ENCODE results near the gene IL18. TPM values are rescaled to one million over a fixed set of nuclear protein-coding genes. Genes with fewer than 3 reads are reported as not detected.
"Not testable (repeated sequence)": the region's sequence is repeated elsewhere in the genome, so short reads cannot be mapped to it uniquely, and the experiment has no call there.

Gene IL18
- total RNA-seq, 2 experiments from 2014 or later = 0.26 to 0.40 TPM

- no peak overlapping the region for H3K4me3 Mint-ChIP-seq
- ATAC-seq (no peak), DNase-seq (no peak)
- no peaks in the 10 kb centered on the region for H3K36me3 Mint-ChIP-seq (ENCODE audit: low read depth)
- no peak overlapping the region for H3K27ac Mint-ChIP-seq
- peaks cover 7% of the 10 kb centered on the region for H3K4me1 Mint-ChIP-seq (ENCODE audit: low read depth)
- peaks cover 27% of the 10 kb centered on the region for H3K27me3 Mint-ChIP-seq (ENCODE audit: low read depth)
- CTCF ChIA-PET = interaction anchor here (0.8 kb wide), 1 partner anchor 9 kb away, joined by 3 read pairs; the partner anchor contains the start of gene BCO2
- H3K9me3 Mint-ChIP-seq (ENCODE audit: insufficient read depth) = no peaks in the 10 kb centered on the region
- POLR2A ChIA-PET = no interaction called here
Measured at GRCh38 chr11:112166562-112166961, 2.7 kb upstream of the IL18 start.

- Mint-ChIP-seq H3K9me3 (ENCODE audit: insufficient read depth) (no peaks in the 10 kb centered on the region), H3K27ac (no peak overlapping the region), H3K27me3 (ENCODE audit: low read depth) (peaks cover 33% of the 10 kb centered on the region), H3K4me1 (ENCODE audit: low read depth) (peaks cover 7% of the 10 kb centered on the region), H3K4me3 (no peak overlapping the region), H3K36me3 (ENCODE audit: low read depth) (no peaks in the 10 kb centered on the region)
- DNase-seq = no peak
- POLR2A ChIA-PET = no interaction called here
- CTCF ChIA-PET = interaction anchor here (1.8 kb wide), 1 partner anchor 51 kb away, joined by 4 read pairs; no protein-coding TSS in a partner anchor
- ATAC-seq = no peak
Measured at GRCh38 chr11:112165049-112165448, 1.2 kb upstream of the IL18 start.

DNA sequence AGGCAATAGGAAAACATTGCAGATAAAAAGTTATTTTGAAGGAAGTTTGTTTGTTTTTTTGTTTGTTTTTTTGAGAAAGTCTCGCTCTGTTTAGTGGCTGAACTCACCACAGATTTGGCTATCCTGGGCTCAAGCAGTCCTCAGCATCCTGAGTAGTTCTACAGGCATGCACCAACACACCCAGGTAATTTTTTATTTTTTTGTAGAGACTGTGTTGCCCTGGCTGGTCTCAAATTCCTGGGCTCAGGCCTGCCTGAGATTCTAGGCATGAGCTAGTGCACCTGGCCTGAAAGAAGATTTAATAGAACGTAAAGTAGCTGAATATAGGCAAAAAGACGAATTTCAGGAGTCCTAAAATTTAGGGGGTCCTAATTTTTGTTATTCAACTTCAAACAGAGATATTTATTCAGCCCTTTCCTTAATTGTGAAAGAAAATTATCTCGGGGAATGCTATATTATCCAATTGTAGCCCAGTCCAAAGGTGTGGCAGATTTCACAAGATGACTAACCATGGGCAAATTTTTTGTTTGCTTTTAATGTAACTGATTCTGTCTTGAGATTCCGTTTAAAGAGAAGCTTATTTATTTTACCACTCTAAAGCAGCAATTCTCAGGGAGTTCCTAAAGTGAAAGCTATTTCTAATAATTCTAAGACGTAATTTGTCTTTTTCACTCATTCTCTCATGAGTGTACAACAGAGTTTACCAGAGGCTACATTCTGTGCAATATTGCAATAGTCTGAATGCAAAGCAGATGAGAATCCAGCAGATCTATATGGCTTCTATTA, 940 bp downstream of the IL18 start:
- no peak for ATAC-seq
- Mint-ChIP-seq H3K4me1 (ENCODE audit: low read depth) (peaks cover 7% of the 10 kb centered on the region), H3K27ac (no peak overlapping the region), H3K9me3 (ENCODE audit: insufficient read depth) (no peaks in the 10 kb centered on the region), H3K36me3 (ENCODE audit: low read depth) (no peaks in the 10 kb centered on the region), H3K4me3 (no peak overlapping the region), H3K27me3 (ENCODE audit: low read depth) (peaks cover 33% of the 10 kb centered on the region)
- POLR2A ChIA-PET = no interaction called here
- no peak for DNase-seq
- CTCF ChIA-PET = interaction anchor here (0.5 to 1.4 kb wide), 2 partner anchors 13 to 248 kb away, joined by 3 to 6 read pairs; partner anchors contain the start of gene BCO2

GRCh38 chr11:112162200-112162599, 1.7 kb downstream of the IL18 start:
- H3K4me3 Mint-ChIP-seq; DNase-seq; H3K36me3 Mint-ChIP-seq (ENCODE audit: low read depth); H3K4me1 Mint-ChIP-seq (ENCODE audit: low read depth); ATAC-seq; H3K27ac Mint-ChIP-seq; POLR2A ChIA-PET; H3K9me3 Mint-ChIP-seq (ENCODE audit: insufficient read depth): not testable (repeated sequence)
- CTCF ChIA-PET = interaction anchor here (1.4 kb wide), 1 partner anchor 14 kb away, joined by 6 read pairs; the partner anchor contains the start of gene BCO2
- peaks cover 33% of the 10 kb centered on the region for H3K27me3 Mint-ChIP-seq (ENCODE audit: low read depth)

- H3K27me3 Mint-ChIP-seq (ENCODE audit: low read depth) = peaks cover 31% of the 10 kb centered on the region
- peaks cover 7% of the 10 kb centered on the region for H3K4me1 Mint-ChIP-seq (ENCODE audit: low read depth)
- no peak overlapping the region for H3K27ac Mint-ChIP-seq
- H3K4me3 Mint-ChIP-seq = no peak overlapping the region
- no peaks in the 10 kb centered on the region for H3K36me3 Mint-ChIP-seq (ENCODE audit: low read depth)
- DNase-seq (no peak), ATAC-seq (no peak)
- H3K9me3 Mint-ChIP-seq (ENCODE audit: insufficient read depth) = no peaks in the 10 kb centered on the region
- ChIA-PET CTCF (no interaction called here), POLR2A (no interaction called here)
Measured at GRCh38 chr11:112161012-112161411, 2.9 kb downstream of the IL18 start.

DNA sequence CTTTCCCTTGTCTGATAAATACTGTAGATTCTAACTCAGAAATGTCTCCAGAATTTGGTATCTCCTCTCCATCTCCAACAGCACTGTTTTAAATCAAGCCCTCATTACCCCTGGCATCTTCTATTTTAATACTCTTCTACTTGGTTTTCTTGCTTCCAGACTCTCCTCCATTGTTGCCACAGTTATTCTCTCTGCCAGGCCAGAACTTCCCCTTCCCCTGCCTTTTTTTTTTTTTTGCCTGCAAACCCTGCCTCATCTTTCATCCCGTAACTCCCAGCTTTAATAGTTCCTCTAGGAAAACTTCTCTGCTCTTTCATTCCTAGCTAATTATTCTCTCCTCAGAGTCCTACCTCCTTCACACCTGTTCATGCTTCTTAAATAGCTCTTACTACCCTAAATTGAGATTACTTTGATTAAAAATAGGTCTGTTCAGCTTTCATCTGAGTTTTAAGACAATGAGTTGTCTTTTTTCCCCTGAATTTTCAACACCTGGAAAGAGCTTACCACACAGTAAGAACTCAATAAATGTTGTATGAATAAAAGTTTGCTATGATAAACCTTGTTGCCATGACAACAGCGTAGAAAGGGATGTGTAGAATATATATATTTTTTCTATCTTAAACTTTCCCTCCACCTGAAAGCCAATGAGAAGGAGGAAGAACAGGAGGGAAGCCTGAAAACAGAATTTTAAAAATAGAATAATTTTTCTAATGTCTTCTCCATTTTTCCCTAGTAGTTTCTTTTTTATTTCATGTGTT, 3.6 kb downstream of the IL18 start:
- H3K4me3 Mint-ChIP-seq = no peak overlapping the region
- no peaks in the 10 kb centered on the region for H3K36me3 Mint-ChIP-seq (ENCODE audit: low read depth)
- no peak for ATAC-seq
- no peaks in the 10 kb centered on the region for H3K9me3 Mint-ChIP-seq (ENCODE audit: insufficient read depth)
- H3K27me3 Mint-ChIP-seq (ENCODE audit: low read depth) = peaks cover 29% of the 10 kb centered on the region
- DNase-seq = no peak
- peaks cover 7% of the 10 kb centered on the region for H3K4me1 Mint-ChIP-seq (ENCODE audit: low read depth)
- POLR2A ChIA-PET = no interaction called here
- CTCF ChIA-PET = interaction anchor here (1.0 to 1.4 kb wide), 2 partner anchors 15 to 46 kb away, joined by 4 read pairs; partner anchors contain the start of gene BCO2
- no peak overlapping the region for H3K27ac Mint-ChIP-seq

GRCh38 chr11:112159098-112160065, 4.5 kb downstream of the IL18 start:
- POLR2A ChIA-PET = no interaction called here
- Mint-ChIP-seq H3K4me1 (ENCODE audit: low read depth) (peaks cover 7% of the 10 kb centered on the region), H3K9me3 (ENCODE audit: insufficient read depth) (no peaks in the 10 kb centered on the region), H3K36me3 (ENCODE audit: low read depth) (no peaks in the 10 kb centered on the region), H3K4me3 (no peak overlapping the region), H3K27me3 (ENCODE audit: low read depth) (peaks cover 25% of the 10 kb centered on the region), H3K27ac (no peak overlapping the region)
- DNase-seq (no peak), ATAC-seq (no peak)
- CTCF ChIA-PET = interaction anchor here (1.0 to 1.4 kb wide), 2 partner anchors 16 to 45 kb away, joined by 4 read pairs; partner anchors contain the start of gene BCO2

DNA sequence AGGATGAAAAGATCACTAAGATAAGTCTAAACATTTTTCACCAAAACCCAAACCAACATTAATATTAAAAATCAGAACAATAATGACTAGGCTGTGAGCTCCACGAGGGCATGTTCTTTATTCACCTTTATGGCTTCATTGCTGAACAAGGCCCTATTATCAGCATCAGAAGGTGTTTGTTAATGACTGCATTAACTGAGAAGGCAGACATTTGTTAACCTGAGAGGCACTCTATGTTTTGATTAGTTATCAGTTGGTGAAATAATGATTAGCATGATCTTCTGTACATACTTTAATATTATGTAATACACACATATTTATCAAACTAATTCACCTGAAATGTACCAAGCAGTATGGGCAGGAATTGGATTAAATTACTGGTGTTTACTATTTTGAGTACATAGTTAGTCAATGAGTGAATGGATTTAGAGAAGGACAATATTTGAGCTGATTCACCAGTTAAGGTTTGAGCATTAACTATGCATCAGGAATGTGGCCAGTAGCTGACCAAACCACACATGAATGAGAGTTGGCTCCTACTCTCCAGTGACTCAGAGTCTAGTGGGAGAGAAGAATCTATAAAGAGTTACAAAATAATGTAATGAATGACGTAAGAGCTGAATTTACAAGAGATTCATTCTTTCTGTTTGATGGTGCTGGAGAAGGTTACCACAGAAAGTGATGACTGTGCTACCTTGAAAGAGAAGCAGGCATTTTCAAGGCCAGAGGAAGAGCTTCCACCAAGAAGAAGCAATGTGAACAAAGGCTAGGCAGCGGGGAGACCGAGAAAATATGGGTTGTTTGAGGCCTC, 6.7 kb downstream of the IL18 start:
- ATAC-seq (no peak), DNase-seq (no peak)
- ChIA-PET POLR2A (no interaction called here), CTCF (interaction anchor here (1.0 to 1.1 kb wide), 2 partner anchors 18 to 43 kb away, joined by 4 read pairs; partner anchors contain the start of gene BCO2)
- Mint-ChIP-seq H3K27ac (no peak overlapping the region), H3K9me3 (ENCODE audit: insufficient read depth) (no peaks in the 10 kb centered on the region), H3K4me3 (no peak overlapping the region), H3K27me3 (ENCODE audit: low read depth) (peaks cover 10% of the 10 kb centered on the region), H3K4me1 (ENCODE audit: low read depth) (no peaks in the 10 kb centered on the region), H3K36me3 (ENCODE audit: low read depth) (no peaks in the 10 kb centered on the region)

DNA sequence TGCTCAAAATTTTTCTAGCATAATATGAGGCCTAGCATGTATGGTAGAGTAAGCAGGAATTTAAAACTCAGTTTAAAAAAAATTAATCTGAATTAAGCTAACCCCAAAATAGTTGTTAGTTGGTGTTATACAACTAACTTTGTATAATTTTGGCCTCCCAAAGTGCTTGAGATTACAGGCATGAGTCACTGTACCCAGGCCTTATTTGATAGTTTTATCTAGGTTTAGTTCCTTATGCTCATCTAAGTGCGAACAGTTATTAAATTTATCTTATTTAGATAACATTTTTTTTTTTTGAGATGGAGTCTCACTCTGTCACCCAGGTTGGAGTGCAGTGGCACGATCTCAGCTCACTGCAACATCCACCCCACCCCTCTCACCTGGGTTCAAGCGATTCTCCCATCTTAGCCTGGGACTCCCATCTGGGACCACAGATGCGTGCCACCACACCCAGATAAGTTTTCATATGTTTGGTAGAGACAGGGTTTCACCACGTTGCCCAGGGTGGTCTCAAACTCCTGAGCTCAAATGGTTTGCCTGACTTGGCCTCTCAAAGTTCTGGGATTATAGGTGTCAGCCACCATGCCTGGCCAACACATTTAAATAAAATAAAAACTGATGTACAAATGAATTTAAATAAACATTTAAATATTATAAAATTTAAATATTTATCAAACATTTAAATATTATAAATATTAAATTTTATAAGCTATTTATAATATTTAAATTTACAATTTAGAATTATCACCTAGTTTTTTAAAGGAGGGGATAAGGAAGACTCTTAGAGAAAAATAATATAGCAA, 7.5 kb downstream of the IL18 start:
- ChIA-PET CTCF (no interaction called here), POLR2A (no interaction called here)
- H3K27ac Mint-ChIP-seq = no peak overlapping the region
- H3K36me3 Mint-ChIP-seq (ENCODE audit: low read depth) = no peaks in the 10 kb centered on the region
- no peak for DNase-seq
- no peak for ATAC-seq
- H3K27me3 Mint-ChIP-seq (ENCODE audit: low read depth) = peaks cover 6% of the 10 kb centered on the region
- no peaks in the 10 kb centered on the region for H3K9me3 Mint-ChIP-seq (ENCODE audit: insufficient read depth)
- H3K4me1 Mint-ChIP-seq (ENCODE audit: low read depth) = no peaks in the 10 kb centered on the region
- no peak overlapping the region for H3K4me3 Mint-ChIP-seq

DNA sequence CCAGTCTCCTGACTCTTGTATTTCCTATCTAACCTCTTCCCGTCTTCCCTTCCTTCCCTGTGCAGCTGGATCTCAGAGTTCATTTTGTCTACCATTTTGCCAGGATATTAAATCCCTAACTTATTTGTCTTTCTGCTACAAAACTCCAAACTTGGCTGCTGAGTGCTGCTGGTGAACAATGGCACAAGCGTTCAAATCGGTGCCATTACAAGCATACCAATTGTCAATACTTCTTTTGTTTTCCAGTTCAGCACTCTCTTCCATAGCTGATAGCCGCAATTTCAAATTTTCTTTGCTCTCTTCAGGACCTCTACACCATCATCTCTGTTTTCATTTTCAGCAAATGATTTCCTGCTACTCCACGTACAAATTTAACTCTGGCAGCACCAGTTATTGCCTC, 13.4 kb downstream of the IL18 start:
- H3K27ac Mint-ChIP-seq = no peak overlapping the region
- H3K4me1 Mint-ChIP-seq (ENCODE audit: low read depth) = no peaks in the 10 kb centered on the region
- no peaks in the 10 kb centered on the region for H3K27me3 Mint-ChIP-seq (ENCODE audit: low read depth)
- DNase-seq = no peak
- H3K9me3 Mint-ChIP-seq (ENCODE audit: insufficient read depth) = no peaks in the 10 kb centered on the region
- ChIA-PET CTCF (interaction anchor here (1.1 kb wide), 1 partner anchor 29 kb away, joined by 3 read pairs; no protein-coding TSS in a partner anchor), POLR2A (no interaction called here)
- no peak overlapping the region for H3K4me3 Mint-ChIP-seq
- ATAC-seq = no peak
- H3K36me3 Mint-ChIP-seq (ENCODE audit: low read depth) = no peaks in the 10 kb centered on the region

Data from activated CD8-positive, alpha-beta T cell treated with anti-CD3 and anti-CD28 coated beads, Interleukin-2, amount 10 ng/mL, durations not matched to agents 7 days and 5 days (primary cell).